ENCODE measurements around the gene FAXDC2.

The FAXDC2 gene, protein sequence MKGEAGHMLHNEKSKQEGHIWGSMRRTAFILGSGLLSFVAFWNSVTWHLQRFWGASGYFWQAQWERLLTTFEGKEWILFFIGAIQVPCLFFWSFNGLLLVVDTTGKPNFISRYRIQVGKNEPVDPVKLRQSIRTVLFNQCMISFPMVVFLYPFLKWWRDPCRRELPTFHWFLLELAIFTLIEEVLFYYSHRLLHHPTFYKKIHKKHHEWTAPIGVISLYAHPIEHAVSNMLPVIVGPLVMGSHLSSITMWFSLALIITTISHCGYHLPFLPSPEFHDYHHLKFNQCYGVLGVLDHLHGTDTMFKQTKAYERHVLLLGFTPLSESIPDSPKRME

DNA sequence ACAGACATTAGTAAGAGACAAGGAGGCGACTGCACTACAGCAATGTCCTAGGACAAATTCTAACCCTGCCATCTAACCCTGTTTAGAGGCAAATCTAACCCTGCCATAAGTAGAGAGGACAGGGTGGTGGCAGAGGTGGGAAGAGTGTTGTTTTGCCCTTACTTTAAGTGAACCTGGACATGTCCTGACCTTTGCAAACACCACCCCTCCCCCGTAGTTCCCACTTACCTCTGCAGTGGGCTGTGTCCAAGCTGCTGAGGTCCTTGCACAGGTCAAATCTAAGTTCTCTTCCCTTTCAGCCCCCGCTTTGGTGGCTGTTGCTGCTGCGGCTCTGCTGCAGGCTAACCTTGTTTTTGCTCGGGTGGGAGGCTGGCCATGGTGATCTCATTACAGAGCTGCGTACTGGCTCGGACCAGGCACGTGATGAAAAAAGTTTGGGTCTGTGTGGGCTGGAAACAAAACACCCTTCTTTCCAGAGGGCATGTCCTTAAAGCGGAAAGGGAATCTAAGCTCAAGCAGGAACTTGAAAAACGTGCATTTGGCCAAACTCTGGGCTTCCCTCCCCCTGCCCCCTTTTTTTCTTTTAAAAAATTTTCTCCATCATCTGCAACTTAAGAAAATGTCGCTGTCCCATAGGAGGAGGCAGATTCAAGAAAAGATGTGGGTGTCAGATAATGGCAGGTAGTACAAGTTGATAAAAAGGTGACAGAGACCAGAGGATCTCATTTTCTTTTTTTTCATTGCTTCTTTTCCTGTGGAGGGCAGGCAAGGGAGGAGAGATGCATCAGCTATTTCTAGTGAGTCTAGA, at the start of gene FAXDC2:
FAXDC2 (minus strand) TSS at position 349 of the 808 bp plus-strand sequence. CDS start 12,425 bp downstream, outside the sequence.
- DNase-seq (ENCODE audit: low spot score): no peak

DNA sequence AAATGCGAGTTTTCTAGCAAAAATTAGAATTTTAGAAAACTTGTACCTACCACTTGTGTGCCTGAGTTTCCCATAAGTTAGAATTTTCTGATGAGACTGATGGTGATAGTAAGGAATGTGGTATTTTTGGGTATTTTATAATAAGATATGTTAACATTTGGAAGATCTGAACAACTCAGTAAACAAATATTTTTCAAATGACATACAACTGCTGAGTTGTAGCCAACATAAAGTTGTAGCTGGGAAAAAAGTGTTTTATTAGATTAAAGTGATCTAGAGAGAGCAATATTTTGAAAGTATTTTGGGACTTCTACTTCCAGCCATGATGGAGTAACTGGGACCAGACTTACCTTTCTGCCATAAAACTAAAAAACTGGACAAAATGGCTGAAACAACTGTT, 49.7 kb upstream of the FAXDC2 start:
- no peak for DNase-seq (ENCODE audit: low spot score)

DNA sequence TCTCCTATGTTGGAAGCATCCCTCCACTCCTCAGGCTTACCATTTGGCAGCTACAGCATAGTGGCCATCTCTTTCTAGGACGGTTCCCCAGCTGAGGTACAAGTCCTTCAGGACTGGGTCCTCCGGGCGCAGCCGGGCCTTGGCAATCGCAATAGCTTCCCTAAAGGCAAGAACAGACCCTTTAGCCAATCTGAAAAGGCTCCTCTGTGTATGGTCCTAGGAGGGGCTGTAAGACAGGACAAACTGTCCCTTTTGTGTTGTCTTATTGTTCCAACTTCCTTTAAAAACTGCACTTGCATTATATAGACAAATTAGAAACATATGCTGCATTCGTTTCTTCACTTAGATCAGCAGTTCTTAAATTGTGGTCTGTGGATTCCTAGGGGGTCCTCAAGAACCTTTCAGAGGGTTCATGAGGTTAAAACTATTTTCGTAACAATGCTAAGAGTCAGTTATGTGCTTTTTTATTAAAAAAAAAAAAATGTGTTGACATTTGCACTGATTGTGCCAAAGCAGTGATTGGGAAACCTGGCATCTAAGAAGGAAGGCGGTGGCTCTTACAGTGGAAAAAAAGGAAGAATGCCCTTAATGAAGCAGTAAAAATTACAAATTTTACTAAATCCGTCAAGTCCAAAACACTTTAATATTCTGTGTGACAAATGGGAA, 48.9 kb upstream of the FAXDC2 start:
- no peak for DNase-seq (ENCODE audit: low spot score)

DNA sequence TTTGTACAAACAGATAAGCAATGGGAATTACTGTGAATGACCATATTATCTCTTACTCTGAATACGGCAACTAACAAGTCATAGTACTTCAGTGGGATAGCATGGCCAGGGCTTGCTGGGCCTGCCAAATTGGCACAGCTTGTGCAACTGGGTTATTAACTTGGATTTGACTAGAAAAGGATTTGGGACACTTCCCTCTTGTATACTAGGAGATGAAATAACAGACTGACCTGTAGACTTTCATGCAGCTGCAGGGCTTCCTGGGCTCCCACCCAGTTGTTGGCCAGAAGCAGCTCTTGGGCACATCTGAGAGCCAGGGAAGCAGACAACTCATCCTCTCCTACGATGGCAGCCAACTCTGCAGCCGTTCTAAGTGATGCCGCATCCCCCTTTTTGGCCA, 47.8 kb upstream of the FAXDC2 start:
- DNase-seq (ENCODE audit: low spot score): no peak

- DNase-seq (ENCODE audit: low spot score): no peak
These were observed 46.3 kb upstream of the FAXDC2 start for GRCh38 chr5:154896562-154897165.

GRCh38 chr5:154895606-154896561, 45.5 kb upstream of the FAXDC2 start:
- DNase-seq (ENCODE audit: low spot score): no peak

DNA sequence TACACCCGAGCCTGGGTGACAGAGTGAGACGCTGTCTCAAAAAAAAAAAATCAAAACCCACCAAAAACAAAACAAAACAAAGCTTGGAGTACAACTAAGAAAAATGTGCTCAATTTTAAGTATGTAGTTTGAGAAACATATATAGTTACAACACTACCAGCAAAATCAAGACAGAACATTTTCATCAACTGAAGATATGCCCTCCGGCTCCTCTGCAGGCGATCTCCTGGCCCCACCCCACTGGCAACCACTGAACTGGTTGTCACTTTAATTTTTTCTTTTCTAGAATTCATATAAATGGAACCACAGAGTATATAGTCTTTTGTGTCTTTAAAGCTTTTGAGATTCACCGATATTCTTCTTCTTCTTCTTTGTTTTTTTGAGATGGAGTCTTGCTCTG, 43.0 kb upstream of the FAXDC2 start:
- no peak for DNase-seq (ENCODE audit: low spot score)

GRCh38 chr5:154892369-154892771, 42.0 kb upstream of the FAXDC2 start:
- no peak for DNase-seq (ENCODE audit: low spot score)

DNA sequence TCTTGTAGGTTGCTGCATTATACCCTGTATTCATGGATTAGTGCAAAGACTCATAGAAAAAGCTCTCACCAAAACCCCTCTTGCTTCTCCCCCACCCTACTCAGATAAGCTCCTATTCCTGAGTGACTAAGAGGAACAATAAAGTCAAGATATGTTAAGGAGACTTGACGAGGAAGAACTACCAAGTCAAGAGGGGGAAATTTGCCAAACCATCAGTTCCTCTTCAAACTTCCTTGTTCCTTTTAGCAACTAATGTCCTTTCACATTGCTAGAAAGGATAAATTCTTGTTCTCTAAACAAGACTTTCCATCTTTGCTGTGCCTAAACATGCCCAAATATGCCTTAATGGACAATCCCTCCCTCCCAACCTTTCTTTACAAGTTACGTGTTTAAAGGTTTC, 35.0 kb upstream of the FAXDC2 start:
- no peak for DNase-seq (ENCODE audit: low spot score)

DNA sequence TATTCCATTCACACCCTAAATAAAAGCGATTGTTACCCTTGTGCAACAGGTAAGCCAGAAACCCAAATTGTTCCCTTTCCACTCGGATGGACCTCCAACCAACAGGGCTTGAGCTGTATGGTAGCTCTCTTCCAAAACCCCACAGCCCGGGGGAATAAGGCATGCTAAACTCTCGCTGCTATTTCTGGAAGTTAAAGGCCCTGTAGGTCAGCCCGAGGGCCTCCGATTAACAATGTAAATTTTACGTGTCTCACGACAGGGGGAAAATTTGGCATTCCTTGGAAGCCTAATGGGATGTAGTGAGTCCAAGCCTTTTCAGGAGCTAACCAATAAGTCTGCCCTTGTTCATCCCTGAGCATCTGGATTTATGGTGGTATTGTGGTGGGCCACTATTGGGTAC, 34.0 kb upstream of the FAXDC2 start:
- DNase-seq (ENCODE audit: low spot score): no peak

DNA sequence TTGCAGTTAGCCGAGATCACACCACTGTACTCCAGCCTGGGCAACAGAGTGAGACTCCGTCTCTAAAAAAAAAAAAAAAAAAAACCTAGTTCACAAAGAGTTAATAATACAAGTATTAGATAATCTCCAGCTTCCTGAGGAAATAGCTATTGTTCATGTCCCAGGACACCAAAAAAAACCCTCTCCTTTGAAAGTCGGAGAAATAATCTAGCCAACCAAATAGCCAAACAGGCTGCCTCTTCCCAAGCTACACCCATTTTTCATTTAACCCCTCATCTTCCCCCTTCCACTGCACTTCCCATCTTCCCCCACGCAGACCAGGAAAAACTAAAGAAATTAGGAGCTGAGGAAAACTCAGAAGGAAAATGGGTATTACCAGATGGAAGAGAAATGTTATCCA, 31.6 kb upstream of the FAXDC2 start:
- DNase-seq (ENCODE audit: low spot score): no peak

- no peak for DNase-seq (ENCODE audit: low spot score)
These were observed 28.4 kb upstream of the FAXDC2 start for GRCh38 chr5:154878642-154879335.

GRCh38 chr5:154873791-154874331, 23.5 kb upstream of the FAXDC2 start:
- DNase-seq (ENCODE audit: low spot score): no peak

- DNase-seq (ENCODE audit: low spot score): no peak
These were observed 21.3 kb upstream of the FAXDC2 start for GRCh38 chr5:154871734-154872133.

GRCh38 chr5:154868702-154869101, 18.3 kb upstream of the FAXDC2 start:
- no peak for DNase-seq (ENCODE audit: low spot score)

DNA sequence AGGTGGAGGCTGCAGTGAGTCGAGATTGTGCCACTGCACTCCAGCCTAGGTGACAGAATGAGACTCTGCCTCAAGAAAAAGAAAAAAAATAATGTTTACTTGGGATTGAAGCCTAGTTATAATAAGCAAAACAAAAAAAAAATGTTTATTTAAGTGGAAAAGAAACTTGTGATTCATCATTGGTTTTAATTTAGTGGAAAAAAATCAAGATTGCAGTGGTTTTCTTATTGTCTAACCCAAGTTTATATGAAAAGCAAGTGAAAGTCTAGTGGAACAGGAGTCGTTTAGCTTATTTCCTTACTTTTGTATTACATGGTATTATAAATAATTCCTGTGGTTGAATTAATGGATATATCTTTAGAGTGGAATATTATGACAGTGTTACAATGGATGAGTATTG, 16.4 kb upstream of the FAXDC2 start:
- DNase-seq (ENCODE audit: low spot score): no peak

- DNase-seq (ENCODE audit: low spot score): no peak
These were observed 15.2 kb upstream of the FAXDC2 start for GRCh38 chr5:154865466-154866184.

DNA sequence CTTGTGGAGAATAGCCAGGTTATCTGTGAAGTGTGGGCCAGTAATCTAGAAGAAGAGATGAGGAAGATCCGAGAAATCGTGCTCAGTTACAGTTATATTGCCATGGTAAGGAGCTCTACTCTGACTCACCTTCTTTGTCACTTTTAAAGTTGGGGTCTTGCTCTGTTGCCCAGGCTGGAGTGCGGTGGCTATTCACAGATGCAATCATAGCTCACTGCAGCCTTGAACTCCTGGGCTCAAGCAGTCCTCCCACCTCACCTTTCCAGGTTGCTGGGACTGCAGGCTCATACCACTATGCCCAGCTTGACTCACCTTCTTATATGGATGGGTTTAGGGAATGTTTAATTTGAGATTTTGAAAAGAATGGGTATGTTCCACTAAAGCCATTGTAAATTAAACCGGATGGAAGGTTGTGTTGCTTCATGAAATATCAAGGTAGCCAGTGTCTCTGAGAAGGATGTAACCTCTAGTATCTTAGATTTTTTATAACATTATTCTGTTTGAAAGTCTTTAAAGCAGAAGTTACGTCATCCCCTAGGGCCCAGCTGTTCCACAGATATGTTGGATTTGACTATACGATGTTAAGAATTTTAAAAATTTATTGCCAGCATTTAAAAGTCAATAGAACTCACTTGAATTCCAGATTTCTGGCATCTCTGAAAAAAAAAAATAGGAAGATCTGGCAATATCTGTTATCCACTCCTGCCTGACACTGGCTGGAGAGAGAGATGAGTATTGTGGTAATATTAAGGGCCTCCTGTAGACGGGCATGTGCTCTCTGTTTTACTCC, 13.1 kb upstream of the FAXDC2 start:
- DNase-seq (ENCODE audit: low spot score): no peak

DNA sequence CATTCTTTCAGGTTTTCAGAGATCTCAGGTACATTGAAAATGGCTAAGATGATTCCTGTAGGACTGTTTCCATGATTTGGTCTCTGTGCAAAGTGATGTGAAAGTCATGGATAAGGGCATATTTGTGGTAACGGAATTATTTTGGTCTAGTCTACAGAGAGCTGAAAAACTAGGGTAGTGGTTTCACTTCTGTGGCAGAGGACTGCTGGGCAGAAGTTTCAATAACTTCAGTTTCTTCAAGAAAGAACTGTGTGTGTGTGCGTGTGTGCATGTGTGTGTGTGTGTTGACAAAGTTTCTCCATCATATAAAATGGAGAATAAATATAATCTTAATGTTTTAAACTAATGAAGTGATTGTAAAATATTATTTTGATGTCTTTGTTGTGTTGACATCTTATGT, 12.4 kb upstream of the FAXDC2 start:
- no peak for DNase-seq (ENCODE audit: low spot score)
